Natural killer cell treated with Interleukin-12 subunit alpha and Interleukin-12 subunit beta and Interleukin-15 and Interleukin-18, amount 100 ng/mL, for 72 hours (primary cell): Measurements from ENCODE around the gene CCDC106. TPM values are rescaled to one million over a fixed set of nuclear protein-coding genes. Genes with fewer than 3 reads are reported as not detected.

Experiments
- ATAC-seq, 2 donors: fragments of 150-1000 bp; cut with Tn5 transposase in 1 of 2; sonication (Bioruptor Pico), chemical (Tn5 transposase) in 1 of 2; 2 replicates each; pipeline ENCODE4 v1.10.0; 2021
- DNase-seq: peaks from one replicate; pipeline ENCODE4 v3.0.0; 2022; ENCODE audit warnings: low spot score
- H3K27ac Mint-ChIP-seq, 2 donors: 1 replicate in 1 of 2; 2 replicates in 1 of 2; pipeline ENCODE4 v1.8.0; 2022; ENCODE audit warnings: mixed read lengths in 2 of 2, mild to moderate bottlenecking in 1 of 2, moderate library complexity in 1 of 2
- H3K27me3 Mint-ChIP-seq, 2 donors: 1 replicate in 1 of 2; 2 replicates in 1 of 2; pipeline ENCODE4 v1.8.0; 2022; ENCODE audit warnings: mixed read lengths in 2 of 2
- H3K36me3 Mint-ChIP-seq: one replicate; pipeline ENCODE4 v1.8.0; 2022; ENCODE audit warnings: mixed read lengths
- H3K4me1 Mint-ChIP-seq, 2 donors: 1 replicate in 1 of 2; 2 replicates in 1 of 2; pipeline ENCODE4 v1.8.0; 2022; ENCODE audit warnings: low read depth in 2 of 2, mixed read lengths in 2 of 2, mild to moderate bottlenecking in 1 of 2
- H3K4me3 Mint-ChIP-seq: one replicate; pipeline ENCODE4 v1.8.0; 2022; ENCODE audit warnings: mixed read lengths
- H3K9me3 Mint-ChIP-seq: 2 replicates; pipeline ENCODE4 v1.8.0; 2022; ENCODE audit warnings: mixed read lengths
- total RNA-seq, 2 donors: library from RNA; stranded (reverse); gene quantifications; one replicate each; pipeline ENCODE4 v1.2.3, GENCODE V29; 2022

The CCDC106 gene
- total RNA-seq, 2 donors from 2014 or later = 1.9 to 3.3 TPM

DNA sequence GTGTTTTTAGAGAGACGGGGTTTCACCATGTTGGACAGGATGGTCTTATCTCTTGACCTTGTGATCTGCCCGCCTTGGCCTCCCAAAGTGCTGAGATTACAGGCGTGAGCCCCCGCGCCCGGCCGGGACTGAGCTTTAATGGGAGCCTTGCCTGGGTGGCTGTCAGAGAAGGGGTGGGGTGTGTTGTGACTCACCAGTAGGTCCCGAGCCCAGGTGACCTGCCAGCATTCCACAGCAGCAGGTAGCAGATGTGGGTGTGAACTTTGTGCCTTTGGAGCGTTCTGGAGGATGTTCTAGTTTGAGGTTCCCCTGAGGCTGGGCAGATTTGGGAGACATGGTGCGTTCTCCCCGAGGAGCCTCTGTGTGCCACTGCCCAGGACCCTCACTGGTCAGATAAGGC, 19.9 kb downstream of the CCDC106 start:
- no peaks in the 10 kb centered on the region for H3K27me3 Mint-ChIP-seq
- H3K4me3 Mint-ChIP-seq = no peak overlapping the region
- DNase-seq (no peak), ATAC-seq (no peak)
- no peaks in the 10 kb centered on the region for H3K9me3 Mint-ChIP-seq
- no peak overlapping the region for H3K27ac Mint-ChIP-seq
- peaks cover 14% of the 10 kb centered on the region for H3K36me3 Mint-ChIP-seq
- H3K4me1 Mint-ChIP-seq = peaks cover 25 to 29% of the 10 kb centered on the region in 2 donors

DNA sequence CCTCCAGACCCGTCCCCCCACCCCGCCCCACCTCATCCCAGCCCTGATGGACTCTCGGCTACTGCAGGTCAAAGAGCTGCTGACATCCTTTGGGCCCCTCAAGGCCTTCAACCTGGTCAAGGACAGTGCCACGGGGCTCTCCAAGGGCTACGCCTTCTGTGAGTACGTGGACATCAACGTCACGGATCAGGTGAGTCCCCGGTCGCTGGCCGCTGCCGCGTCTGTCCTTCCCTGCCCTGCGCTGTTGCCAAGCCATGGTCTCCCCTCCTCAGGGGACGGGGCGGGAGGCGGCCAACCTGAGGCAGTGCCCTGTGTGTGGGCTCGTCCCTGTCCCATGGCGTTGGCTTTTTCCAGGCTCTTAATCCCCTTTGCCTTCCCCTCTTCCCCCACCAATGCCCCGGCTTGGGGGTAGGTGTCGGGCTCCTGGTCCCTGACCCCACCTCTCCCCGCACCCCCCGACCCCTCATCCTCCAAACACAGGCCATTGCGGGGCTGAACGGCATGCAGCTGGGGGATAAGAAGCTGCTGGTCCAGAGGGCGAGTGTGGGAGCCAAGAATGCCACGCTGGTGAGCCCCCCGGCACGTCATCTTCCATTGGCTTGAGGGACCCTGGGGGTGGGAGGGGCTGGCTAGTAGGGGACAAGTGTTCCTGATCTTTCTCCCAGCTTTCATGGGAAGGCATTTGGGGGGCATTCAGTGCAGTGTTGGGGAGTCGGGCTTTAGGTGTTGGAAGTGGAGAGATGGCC, 20.8 kb downstream of the CCDC106 start:
- H3K9me3 Mint-ChIP-seq = no peaks in the 10 kb centered on the region
- no peaks in the 10 kb centered on the region for H3K27me3 Mint-ChIP-seq
- peaks cover 24 to 25% of the 10 kb centered on the region in 2 donors for H3K4me1 Mint-ChIP-seq

DNA sequence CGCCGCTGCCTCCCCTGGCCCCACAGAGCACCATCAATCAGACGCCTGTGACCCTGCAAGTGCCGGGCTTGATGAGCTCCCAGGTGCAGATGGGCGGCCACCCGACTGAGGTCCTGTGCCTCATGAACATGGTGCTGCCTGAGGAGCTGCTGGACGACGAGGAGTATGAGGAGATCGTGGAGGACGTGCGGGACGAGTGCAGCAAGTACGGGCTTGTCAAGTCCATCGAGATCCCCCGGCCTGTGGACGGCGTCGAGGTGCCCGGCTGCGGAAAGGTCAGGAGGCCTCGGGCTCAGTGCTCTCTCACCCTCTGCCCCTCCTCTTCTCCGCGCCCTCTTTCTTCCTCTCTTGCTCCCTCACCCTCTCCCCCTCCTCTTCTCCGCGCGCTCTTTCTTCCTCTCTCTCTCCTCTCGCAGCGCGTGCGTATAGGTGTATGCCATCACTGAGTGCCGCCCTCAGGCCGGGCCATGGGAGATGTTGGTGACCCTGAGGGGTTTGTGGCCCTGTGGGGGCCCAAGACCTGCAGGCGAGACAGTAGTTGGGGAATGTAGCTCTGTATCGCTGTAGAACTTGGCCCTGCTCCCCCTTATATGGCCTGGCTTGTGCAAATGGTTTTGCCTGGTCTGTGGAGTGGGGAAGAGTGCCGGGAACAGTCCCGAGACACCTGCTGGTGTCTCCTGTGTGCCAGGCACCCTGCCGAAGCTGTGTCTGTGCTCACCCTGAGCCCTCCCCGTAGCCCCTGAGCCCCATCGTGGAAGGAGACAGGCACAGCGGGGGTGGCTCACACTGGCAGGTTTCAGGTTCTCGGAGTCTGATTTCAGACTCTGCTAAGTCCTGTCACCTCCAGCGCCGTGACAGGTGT, 21.6 kb downstream of the CCDC106 start:
- ATAC-seq = no peak
- H3K36me3 Mint-ChIP-seq = peaks cover 4% of the 10 kb centered on the region
- no peak overlapping the region for H3K27ac Mint-ChIP-seq
- no peak overlapping the region for H3K4me3 Mint-ChIP-seq
- no peaks in the 10 kb centered on the region for H3K9me3 Mint-ChIP-seq
- no peak for DNase-seq
- peaks cover 23 to 25% of the 10 kb centered on the region in 2 donors for H3K4me1 Mint-ChIP-seq
- no peaks in the 10 kb centered on the region for H3K27me3 Mint-ChIP-seq

More for the DNA sequence above, 20.8 kb downstream of the CCDC106 start:
- no peak for ATAC-seq
- no peak for DNase-seq
- no peak overlapping the region for H3K4me3 Mint-ChIP-seq
- peaks cover 8% of the 10 kb centered on the region for H3K36me3 Mint-ChIP-seq
- H3K27ac Mint-ChIP-seq = no peak overlapping the region

DNA sequence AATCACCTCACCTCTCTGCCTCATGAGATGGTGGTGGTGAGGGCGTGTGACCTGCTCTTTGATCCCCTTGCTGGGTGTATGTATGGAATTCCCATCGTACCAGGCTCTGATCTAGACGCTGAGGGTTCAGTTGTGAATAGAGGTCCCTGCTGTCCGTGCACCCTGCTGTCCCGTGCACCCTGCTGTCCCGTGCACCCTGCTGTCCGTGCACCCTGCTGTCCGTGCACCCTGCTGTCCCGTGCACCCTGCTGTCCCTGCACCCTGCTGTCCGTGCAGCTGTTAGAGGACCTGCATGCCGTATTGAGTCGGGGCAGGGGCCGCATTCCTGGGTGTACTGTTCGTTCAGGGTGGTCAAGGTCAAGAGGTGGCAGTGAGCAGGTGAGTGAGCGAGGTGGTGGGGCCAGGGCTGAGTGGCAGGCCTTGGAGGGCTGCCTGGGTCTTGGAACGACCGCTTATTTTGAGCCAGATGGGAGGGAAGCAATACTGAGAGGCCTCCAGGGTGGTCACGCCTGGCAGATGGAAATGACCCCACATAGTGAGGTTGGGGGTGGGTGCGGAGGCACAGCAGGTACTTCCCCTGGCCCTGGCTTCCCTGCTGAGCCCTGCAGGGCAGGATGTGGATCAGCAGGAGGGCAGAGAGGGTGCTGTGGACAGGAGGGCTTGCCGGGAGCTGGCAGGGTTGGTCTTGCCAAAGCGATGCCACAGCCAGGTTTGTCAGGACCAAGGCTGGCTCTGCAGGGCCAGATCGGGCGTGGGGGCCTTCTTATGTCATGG, 22.5 kb downstream of the CCDC106 start:
- no peak for DNase-seq
- Mint-ChIP-seq H3K4me3 (no peak overlapping the region), H3K36me3 (peaks cover 6% of the 10 kb centered on the region), H3K4me1 (peaks cover 26% of the 10 kb centered on the region in 2 donors), H3K27ac (peak overlapping the region in 1 of 2 donors; percentile 33), H3K27me3 (no peaks in the 10 kb centered on the region), H3K9me3 (no peaks in the 10 kb centered on the region)
- no peak for ATAC-seq

DNA sequence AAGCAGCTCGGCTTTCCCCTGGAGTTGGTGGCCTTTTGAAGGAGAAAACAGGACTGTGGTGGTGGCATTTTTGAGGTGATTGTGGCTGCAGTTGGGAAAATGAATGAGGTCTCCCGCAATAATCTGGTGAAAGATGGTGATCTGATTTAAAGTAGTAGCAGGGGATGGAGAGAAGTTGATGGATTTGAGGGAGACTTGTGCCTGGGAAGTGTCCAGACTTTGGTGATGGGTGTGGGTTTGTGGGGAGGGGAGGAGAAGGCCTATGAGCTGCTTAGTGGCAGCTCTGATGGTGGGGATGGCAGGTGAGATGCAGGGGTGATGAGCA, 23.0 kb downstream of the CCDC106 start:
- ATAC-seq = no peak
- DNase-seq = no peak
- Mint-ChIP-seq H3K9me3 (no peaks in the 10 kb centered on the region), H3K4me3 (no peak overlapping the region), H3K27ac (peak overlapping the region in 1 of 2 donors; percentile 33), H3K27me3 (no peaks in the 10 kb centered on the region), H3K36me3 (peaks cover 12% of the 10 kb centered on the region), H3K4me1 (peaks cover 31 to 32% of the 10 kb centered on the region in 2 donors)

DNA sequence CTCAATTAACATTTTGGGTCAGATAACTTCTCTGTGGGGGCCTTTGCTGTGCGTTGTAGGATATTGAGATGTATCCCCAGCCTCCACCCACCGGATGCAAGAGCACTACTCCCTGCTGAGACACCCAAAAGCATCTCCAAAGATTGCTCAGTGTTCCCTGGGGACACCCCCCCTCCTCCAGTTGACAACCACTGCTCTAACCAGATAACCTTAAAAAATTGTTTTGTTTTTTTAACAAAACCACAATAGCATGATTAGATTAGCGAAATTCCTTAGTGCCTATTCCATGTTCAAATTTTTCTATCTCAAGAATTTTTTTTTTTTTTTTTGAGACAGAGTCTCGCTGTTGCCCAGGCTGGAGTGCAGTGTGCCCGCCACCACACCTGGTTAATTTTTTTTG, 24.4 kb downstream of the CCDC106 start:
- peaks cover 40 to 44% of the 10 kb centered on the region in 2 donors for H3K4me1 Mint-ChIP-seq

DNA sequence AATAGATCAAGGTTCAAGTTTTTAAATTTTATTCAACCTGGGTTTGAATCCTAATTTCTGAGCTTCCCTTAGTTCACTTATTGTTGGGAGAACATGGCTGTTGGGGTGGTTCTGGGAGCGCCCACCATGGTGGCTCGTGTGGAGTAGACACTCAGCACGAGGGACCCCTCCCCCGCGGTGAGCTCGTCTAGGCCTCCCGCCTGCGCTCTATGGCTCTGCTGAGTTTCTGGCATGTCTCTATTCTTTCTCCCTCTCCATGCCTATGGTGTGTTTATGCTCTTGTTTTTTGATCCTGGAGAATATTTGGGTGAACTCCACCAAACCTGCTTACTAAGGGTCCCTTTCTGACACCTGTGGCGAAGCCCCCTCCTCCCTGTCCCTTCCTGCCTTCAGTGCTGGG, 25.5 kb downstream of the CCDC106 start:
- Mint-ChIP-seq H3K4me3 (no peak overlapping the region), H3K9me3 (no peaks in the 10 kb centered on the region), H3K27me3 (no peaks in the 10 kb centered on the region), H3K36me3 (peaks cover 23% of the 10 kb centered on the region), H3K27ac (peak overlapping the region in 1 of 2 donors; percentile 33), H3K4me1 (peaks cover 49 to 51% of the 10 kb centered on the region in 2 donors)
- DNase-seq (no peak), ATAC-seq (no peak)

More for the DNA sequence above, 24.4 kb downstream of the CCDC106 start:
- Mint-ChIP-seq H3K4me3 (no peak overlapping the region), H3K36me3 (peaks cover 18% of the 10 kb centered on the region), H3K27ac (no peak overlapping the region), H3K9me3 (no peaks in the 10 kb centered on the region), H3K27me3 (no peaks in the 10 kb centered on the region)
- ATAC-seq (no peak), DNase-seq (no peak)

DNA sequence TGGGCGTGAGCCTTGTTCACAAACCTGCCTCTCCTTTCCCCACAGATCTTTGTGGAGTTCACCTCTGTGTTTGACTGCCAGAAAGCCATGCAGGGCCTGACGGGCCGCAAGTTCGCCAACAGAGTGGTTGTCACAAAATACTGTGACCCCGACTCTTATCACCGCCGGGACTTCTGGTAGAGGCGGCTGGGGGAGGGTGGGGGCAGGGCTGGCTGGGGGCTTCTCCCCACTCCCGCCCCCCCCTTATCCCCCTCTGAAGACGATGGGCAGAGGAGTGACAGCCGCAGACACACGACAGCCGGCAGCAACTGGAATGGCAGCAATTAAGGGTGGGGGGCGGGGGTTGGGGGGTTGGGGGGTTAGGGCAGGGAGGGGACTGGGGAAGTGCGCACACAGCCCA, 25.9 kb downstream of the CCDC106 start:
- peaks cover 51 to 52% of the 10 kb centered on the region in 2 donors for H3K4me1 Mint-ChIP-seq

DNA sequence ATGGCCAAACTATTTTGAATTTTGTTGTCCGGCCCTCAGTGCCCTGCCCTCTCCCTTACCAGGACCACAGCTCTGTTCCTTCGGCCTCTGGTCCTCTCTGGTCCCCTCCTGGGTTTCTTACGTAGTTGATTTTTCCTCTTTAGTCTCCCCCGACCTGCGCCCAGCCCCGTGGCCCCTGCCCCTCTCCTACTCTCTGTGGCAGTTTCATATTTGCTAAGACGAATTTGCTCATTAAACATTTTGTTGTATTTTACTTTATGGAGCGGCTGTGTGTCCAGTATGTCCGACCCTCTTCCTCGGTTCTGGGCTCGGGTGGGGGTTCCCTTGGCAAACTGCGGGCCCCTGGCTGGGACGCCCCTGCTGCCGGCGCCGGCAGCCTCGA, 26.4 kb downstream of the CCDC106 start:
- peak overlapping the region; percentile 62 for H3K4me3 Mint-ChIP-seq
- peak overlapping the region; percentile 31 to 45 for H3K27ac Mint-ChIP-seq
- ATAC-seq (no peak), DNase-seq (no peak)
- H3K27me3 Mint-ChIP-seq = no peaks in the 10 kb centered on the region
- H3K4me1 Mint-ChIP-seq = peaks cover 57 to 58% of the 10 kb centered on the region in 2 donors
- no peaks in the 10 kb centered on the region for H3K9me3 Mint-ChIP-seq
- peaks cover 23% of the 10 kb centered on the region for H3K36me3 Mint-ChIP-seq

More for the DNA sequence above, 25.9 kb downstream of the CCDC106 start:
- peaks cover 23% of the 10 kb centered on the region for H3K36me3 Mint-ChIP-seq
- no peak overlapping the region for H3K4me3 Mint-ChIP-seq
- ATAC-seq (no peak), DNase-seq (no peak)
- no peaks in the 10 kb centered on the region for H3K27me3 Mint-ChIP-seq
- peak overlapping the region; percentile 31 to 33 for H3K27ac Mint-ChIP-seq
- no peaks in the 10 kb centered on the region for H3K9me3 Mint-ChIP-seq

DNA sequence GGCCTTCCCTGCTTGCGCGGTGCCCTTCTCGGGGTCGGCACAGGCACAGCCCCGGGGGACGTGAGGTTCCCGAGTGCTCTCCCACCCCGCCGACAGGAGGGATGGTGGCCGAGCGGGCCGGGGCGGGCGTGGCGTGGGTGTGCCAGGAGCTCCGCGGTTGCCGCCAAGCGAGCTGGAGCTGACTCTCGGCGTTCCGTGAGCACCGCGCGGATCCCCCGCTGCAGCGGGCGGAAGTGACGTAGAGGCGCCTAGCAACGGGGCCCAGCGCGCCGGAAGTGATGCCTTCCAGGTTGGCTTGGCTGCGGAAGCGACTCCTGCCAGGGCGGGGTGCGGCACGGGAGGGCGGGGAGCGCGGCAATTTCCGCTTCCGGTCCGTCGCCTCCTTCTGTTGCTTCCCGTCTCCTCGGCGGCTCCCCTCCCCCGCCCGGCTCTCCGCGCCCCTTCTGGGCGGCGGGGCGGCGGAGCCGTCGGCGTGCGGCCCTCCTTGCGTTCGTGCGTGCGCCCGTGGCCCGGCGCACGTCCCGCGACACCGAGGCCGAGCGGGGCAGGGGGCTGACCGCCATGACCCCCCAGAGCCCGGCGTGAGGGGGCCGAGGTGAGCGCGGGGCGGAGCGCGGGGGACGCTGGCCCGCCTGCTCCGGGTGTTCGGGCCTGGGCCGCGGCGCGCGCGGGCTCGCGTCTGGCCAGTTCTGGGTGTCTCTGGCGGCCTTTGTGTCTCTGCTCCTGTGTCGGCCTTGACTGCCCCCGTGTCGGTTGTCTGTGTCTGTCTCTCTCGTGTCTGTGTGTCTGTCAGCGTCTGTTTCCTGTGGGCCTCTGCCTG, 27.0 kb downstream of the CCDC106 start, which contains the start of gene EPN1:
TSS of gene EPN1 (plus strand) at position 386 of the 820 bp plus-strand sequence. CDS start 3,402 bp downstream, outside the sequence.
- H3K27ac Mint-ChIP-seq = peak within 1 kb of the TSS; percentile 74 to 87
- ATAC-seq (peak; percentile 95 to 97), DNase-seq (peak; percentile 98)
- H3K36me3 Mint-ChIP-seq = peaks cover 23% of the 10 kb centered on the region
- H3K9me3 Mint-ChIP-seq = no peaks in the 10 kb centered on the region
- H3K27me3 Mint-ChIP-seq = no peaks in the 10 kb centered on the region
- peaks cover 62 to 63% of the 10 kb centered on the region in 2 donors for H3K4me1 Mint-ChIP-seq
- H3K4me3 Mint-ChIP-seq = peak within 1 kb of the TSS; percentile 93

DNA sequence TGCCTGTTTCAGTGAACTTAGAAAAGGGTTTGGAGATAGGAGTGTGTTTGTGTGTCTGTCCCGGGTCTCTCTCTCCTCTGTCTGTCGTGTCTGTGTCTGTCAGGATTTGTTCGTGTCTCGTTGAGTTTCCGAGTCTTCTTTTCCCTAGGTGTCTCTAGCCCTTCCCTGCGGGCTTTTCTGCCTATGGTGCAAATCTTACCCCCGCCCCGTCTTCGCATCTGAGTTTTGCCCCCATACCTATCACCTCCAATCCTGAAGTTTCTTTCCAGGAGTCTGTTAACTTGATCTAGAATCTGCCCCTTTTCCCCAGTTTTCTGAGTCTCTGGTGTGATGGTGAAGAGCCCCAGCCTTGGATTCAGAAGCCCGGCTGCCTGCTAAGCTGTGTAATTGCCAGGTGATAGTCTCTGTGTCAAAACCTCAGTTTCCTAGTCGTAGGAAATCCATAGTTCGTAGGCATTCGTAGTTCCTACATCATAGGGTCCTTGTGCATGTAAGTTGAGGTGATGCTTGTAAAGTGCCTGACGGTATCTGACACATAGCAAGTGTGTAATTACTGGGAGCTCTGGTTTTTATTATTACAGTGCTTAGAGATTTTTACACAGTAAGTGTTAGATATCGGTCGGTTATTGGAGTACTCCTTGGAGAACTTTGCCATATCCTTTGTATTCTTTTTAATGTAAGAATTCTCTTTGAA, 27.8 kb downstream of the CCDC106 start:
- Mint-ChIP-seq H3K4me3 (peak overlapping the region; percentile 93), H3K4me1 (peaks cover 58 to 61% of the 10 kb centered on the region in 2 donors), H3K27me3 (no peaks in the 10 kb centered on the region), H3K36me3 (peaks cover 23% of the 10 kb centered on the region), H3K9me3 (no peaks in the 10 kb centered on the region), H3K27ac (peak overlapping the region; percentile 74 to 87)
- ATAC-seq = no peak
- DNase-seq = no peak

DNA sequence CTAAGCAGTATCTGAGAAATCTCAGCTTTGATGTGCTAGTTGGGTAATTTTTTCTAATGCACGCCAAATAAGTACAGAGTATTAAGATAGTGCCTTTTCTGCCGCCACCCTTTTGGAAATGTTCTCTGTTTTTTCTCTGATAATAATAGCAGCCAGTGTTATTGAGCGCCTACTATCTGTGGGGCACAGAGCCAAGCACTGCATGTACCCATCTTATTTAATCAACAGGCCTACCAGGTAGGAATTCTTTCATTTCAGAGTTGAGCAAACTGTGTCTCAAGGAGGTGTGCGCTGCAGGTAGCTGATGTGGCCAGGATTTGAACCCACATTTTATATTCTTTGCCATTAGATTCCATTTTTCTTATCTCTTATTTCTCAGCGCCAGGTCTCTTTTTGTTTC, 28.4 kb downstream of the CCDC106 start:
- Mint-ChIP-seq H3K27me3 (no peaks in the 10 kb centered on the region), H3K4me3 (peak overlapping the region; percentile 93), H3K36me3 (peaks cover 23% of the 10 kb centered on the region), H3K4me1 (peaks cover 53 to 55% of the 10 kb centered on the region in 2 donors), H3K27ac (peak overlapping the region; percentile 74 to 87), H3K9me3 (no peaks in the 10 kb centered on the region)
- no peak for ATAC-seq
- no peak for DNase-seq
